ENCODE data around the gene BSG.

GRCh38 chr19:612941-613340 lies 40.5 kb downstream of the BSG start:
- no peak for TF ChIP-seq CTCF (IDR thresholded peaks at IDR 0.05; ENCODE audit: low read depth, low read length, poor library complexity, severe bottlenecking)
- TF ChIP-seq EZH2phosphoT487 (IDR thresholded peaks at IDR 0.05; ENCODE audit: borderline replicate concordance, low read length), result no peak
